GM19193 (cell line): Measurements from ENCODE around the gene STUB1.
A peak's percentile ranks its signal among the peaks of the same experiment; 100 is the strongest.

Experiments
- POLR2A ChIP-seq: IDR thresholded peaks from 4 replicates; pipeline ENCODE4 v1.6.1; 2011; ENCODE audit not compliant: insufficient read depth, insufficient read length; ENCODE audit errors: extremely low read depth

The STUB1 gene

GRCh38 chr16:652454-653305 is 27.5 kb upstream of the STUB1 start:
- no peak for TF ChIP-seq POLR2A

DNA sequence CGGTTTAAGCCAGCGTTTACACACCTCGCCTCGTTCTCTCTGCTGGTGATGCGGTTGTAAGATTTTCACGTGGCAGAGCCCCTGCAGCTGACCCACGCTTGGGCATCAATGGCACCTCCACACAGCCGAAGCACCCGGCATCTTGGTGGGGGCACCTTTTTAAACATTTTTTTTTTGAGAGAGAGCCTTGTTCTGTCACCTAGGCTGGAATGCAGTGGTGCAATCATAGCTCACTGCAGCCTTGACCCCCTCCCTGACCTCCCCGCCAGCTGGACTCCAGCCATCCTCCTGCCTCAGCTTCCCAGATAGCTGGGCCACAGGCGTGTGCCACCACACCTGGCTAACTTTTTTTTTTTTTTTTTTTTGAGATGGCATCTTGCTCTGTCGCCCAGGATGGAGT is 26.2 kb upstream of the STUB1 start:
- TF ChIP-seq POLR2A, result no peak

GRCh38 chr16:657487-657886 is 22.7 kb upstream of the STUB1 start:
- no peak for TF ChIP-seq POLR2A

DNA sequence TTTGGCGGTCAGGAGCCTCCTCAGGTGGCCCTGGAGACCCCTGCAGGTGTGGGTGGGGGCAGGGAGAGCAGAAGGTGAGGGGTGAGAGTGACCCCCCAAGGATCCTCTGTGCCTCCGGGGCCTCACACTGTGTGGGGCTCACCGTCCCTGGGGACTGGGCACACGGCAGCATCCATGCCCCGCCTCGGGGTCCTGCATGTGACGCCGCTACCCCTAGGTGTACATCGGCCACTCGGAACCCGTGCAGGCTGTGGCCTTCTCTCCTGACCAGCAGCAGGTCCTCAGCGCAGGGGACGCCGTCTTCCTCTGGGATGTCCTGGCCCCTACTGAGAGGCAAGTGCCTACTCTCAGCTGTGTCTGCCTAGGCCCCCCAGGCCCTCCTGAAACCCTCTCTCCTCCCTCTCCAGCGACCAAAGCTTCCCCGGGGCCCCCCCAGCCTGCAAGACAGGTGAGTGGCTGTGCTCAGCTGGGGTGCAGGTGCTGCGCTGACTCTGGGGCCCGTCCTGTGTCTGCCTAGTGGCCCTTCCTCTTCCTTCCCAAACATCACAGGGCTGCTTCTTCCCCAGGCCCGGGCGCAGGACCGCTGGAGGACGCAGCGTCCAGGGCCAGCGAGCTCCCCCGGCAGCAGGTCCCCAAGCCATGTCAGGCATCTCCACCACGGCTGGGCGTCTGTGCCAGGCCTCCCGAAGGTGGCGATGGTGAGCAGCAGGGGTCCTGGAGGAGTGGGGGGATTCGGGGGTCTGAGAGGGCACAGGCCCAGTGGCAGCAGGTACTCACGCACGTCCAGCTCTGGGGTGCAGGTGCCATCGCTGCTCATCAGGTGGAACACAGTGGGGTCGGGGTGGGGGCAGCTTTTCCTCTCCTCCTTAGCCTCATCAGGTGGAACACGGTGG is 21.3 kb upstream of the STUB1 start:
- no peak for TF ChIP-seq POLR2A

GRCh38 chr16:659618-660017 is 20.6 kb upstream of the STUB1 start:
- no peak for TF ChIP-seq POLR2A

- no peak for TF ChIP-seq POLR2A
These were observed 20.1 kb upstream of the STUB1 start for GRCh38 chr16:660132-660458.

DNA sequence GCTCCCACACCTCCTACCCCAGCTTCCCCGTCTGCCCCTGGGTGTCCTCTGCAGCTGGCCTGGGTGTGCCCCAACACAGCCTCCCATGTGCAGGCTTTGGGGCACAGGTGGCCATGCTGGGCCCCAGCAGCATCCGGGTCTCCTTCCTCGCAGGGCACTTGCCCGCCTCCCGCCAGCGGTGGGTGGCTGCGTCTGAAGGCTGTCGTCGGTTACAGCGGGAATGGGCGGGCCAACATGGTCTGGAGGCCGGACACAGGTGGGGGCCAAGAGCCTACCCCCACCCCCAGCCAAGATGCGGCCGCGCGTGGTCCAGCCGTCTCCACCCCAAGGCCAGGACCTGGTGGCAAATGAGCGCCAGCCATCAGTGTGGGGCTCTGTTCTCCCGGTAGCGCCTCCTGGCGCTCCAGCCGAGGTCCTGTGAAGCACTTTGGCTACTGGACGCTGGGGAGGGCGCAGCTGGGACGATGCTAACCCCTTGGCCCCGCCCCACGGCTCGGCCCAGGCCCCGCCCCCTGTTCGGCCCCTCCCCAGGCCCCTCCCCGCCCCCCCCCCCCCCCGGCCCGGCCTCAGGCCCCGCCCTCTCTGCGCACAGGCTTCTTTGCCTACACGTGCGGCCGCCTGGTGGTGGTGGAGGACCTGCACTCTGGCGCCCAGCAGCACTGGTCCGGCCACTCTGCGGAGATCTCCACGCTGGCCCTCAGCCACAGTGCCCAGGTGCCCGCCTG is 19.6 kb upstream of the STUB1 start:
- TF ChIP-seq POLR2A, result no peak

GRCh38 chr16:661184-661821 is 18.9 kb upstream of the STUB1 start:
- TF ChIP-seq POLR2A, result no peak

GRCh38 chr16:662095-662494 is 18.1 kb upstream of the STUB1 start:
- no peak for TF ChIP-seq POLR2A

DNA sequence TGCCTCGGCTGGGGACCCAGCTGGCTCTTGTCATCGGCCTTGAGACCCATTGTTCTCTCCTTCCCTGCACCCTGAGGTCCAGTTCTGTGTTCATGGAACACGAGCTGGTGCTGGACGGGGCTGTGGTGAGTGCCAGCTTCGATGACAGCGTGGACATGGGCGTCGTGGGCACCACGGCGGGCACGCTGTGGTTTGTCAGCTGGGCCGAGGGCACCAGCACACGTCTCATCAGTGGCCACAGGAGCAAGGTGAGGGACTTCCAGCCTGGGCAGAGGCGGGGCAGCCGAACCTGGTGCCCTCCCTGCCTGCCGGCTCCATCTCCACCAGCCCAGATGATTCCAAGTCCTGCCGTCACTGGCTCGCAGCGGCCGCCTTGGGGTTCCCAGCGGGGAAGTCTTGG is 17.6 kb upstream of the STUB1 start:
- TF ChIP-seq POLR2A, result no peak

DNA sequence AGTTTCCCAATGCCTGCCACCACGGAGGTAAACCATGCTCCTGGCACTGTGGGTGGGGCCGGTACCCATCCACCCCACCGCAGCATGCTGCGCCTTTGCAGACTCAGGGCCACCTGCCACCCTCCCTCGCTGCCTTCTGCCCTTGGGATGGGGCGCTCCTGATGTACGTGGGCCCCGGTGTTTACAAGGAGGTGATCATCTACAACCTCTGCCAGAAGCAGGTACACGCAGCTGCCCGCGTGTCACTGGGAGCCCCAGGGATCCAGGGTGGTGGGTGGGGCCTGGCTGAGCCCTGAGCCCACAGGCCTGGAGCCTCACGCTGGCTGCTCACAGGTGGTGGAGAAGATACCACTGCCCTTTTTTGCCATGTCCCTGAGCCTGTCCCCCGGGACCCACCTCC is 13.6 kb upstream of the STUB1 start:
- TF ChIP-seq POLR2A, result no peak

DNA sequence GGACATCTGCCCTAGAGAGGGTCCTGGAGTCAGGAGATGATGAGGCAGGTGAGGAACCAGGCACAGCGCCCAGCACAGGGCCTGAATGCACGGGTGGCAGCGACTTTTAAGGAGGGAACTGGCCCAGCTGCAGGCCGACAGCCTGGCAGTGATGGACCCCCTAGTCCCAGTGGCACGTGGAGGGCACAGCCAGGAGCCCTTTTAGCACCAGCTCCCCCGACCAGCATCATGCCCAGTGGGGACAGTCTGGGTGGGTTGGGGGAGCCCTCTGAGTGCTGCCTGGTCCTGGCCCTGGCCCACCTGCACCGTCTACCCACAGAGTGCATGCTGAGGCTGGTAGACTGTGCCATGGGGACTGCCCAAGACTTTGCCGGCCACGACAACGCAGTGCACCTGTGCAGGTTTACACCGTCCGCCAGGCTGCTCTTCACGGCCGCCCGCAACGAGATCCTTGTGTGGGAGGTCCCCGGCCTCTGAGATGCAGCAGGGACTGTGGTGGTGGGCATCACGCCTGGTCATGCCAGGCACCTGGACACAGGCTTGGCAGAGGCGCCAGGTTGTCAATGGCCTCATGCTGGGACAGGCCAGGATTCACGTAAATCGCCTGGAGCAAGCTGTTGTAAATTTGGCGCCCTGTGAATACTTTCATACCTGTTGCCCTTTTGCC is 13.0 kb upstream of the STUB1 start:
- TF ChIP-seq POLR2A, result no peak

DNA sequence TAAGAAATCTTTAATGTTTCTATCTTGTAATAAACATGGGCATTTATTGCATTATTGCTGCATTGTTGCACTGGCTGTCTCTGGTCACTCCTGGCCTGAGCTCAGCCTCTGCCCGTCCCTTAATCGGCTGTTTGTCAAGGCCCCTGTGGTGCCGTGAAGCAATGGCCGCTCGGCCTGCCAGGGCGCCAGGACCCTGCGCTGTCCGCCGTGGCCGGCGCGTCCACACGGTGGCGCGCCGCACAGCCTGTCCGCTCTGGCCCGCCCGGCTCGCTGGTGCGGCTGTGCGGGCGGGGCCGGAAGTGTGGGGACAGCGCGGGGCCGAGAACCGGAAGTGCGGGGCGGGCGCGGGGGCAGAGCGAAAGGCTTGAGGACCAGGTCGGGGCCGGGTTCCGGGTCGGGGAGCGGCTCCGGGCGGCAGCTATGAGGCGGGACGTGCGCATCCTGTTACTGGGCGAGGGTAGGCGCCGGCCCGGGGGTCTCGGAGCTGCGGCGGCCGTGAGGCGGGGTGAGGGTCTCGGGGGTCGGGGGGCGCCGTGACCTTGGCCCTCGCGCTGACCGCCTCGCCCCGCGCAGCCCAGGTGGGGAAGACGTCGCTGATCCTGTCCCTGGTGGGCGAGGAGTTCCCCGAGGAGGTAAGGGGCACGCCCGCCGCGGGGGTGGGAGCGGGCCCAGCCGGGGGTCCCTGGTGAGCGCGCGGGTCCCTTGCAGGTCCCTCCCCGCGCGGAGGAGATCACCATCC is 12.3 kb upstream of the STUB1 start, which contains the start of gene RHOT2:
TSS of gene RHOT2 (plus strand) at position 353 of the 739 bp plus-strand sequence. CDS start at position 421, 68 bp downstream.
- TF ChIP-seq POLR2A, result peak; percentile 89

DNA sequence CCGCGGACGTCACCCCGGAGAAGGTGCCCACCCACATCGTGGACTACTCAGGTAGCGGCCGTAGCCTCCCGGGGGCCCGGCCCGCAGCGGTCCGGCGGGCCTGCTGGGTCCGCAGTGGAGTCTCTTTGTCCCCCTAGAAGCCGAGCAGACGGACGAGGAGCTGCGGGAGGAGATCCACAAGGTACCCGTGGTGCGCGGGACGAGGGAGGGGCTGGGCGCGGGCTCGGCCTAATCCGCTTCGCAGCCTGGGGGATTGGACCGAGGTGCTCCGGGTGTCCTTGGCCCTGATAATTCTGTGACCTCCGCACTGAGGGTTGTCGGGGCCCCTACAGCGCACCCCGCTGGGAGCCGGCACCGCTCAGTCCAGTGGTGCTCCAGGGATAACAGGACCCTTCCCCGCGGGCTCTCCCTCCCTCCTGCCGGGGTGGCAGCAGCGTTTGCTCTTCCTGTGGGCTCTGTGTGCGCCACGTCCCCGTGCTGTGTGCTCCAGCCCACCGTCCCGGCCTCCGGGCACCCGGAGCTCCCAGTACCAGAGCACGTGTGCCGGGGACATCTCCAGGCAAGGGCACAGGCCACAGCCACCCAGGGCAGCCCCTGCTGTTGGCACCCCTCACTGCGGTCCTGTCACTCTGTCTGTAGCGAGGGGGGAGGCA is 11.6 kb upstream of the STUB1 start:
- TF ChIP-seq POLR2A, result no peak

- TF ChIP-seq POLR2A, result no peak
These were observed 10.5 kb upstream of the STUB1 start for GRCh38 chr16:669666-670065.
